Hematopoietic multipotent progenitor cell treated with erythropoietin and hydrocortisone succinate and interleukin-3 and kit ligand, for 8 days (in vitro differentiated cells): ENCODE data around the gene GCC2.
A peak's percentile ranks its signal among the peaks of the same experiment; 100 is the strongest.
"Not testable (repeated sequence)": the region's sequence is repeated elsewhere in the genome, so short reads cannot be mapped to it uniquely, and the experiment has no call there.

Experiments
- DNase-seq: peaks from one replicate; pipeline ENCODE4 v3.0.0-alpha.2; 2015

GCC2 gene

GRCh38 chr2:108441712-108442111, 7.3 kb upstream of the GCC2 start:
- no peak for DNase-seq

DNA sequence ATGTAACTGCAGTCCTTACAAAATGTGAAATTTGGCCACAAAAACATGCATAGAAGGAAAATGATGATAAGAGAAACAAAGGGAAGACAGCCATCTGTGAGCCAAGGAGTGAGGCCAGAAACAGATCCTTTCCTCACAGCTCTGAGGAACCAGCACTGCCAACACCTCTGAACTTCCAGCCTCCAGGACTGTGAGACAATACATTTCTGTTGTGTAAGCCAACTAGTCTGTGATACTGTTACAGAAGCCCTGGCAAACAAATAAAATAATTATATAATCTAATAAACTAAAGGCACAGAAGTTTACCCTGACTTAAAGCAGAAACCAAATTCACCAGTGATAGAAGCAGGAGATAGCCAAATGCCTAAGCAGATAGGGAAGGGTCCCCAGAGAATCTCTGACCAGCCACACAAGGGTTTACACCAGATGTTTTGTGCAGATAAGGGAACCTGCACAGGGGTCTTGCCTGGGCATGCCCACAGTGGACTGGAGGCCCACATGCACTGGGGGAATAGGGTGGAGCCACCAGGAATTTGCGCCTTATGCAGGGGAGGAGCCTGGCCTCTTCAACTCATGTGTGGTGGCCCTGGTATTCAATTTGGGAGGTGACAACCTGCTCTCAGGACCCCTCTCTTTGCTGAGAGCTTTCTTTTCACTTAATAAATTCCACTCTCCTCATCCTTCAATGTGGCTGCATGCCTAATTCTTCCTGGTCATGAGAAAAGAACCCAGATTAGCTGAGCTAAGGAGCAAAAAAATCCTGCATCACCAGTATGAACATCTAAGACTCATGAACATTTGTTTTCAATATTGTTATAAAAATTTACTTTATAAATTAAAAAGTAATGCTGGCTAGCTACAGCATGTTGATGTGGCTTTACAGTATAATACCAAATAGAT, 3.8 kb upstream of the GCC2 start:
- peak; percentile 93 for DNase-seq

DNA sequence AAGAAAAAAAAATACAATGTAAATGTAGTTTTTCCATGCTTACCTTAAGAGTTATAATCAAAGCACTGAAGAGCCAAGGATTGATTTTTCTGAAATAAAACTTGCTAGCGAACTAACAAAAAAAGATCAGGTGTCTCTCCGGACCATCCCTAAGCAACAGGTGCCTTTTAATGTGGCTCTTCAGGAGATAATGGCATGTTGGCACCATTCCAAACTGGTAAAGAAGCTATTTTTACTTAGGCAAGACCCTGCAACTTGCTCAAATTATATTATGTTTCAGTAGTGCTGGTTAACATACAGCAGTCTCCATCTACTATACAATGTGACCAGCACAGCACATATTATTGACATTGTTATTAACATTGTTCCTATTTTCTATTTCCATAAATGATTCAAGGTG, 2.3 kb upstream of the GCC2 start:
- DNase-seq, result no peak

- peak; percentile 36 for DNase-seq
Observed at GRCh38 chr2:108447947-108448677, 894 bp upstream of the GCC2 start.

DNA sequence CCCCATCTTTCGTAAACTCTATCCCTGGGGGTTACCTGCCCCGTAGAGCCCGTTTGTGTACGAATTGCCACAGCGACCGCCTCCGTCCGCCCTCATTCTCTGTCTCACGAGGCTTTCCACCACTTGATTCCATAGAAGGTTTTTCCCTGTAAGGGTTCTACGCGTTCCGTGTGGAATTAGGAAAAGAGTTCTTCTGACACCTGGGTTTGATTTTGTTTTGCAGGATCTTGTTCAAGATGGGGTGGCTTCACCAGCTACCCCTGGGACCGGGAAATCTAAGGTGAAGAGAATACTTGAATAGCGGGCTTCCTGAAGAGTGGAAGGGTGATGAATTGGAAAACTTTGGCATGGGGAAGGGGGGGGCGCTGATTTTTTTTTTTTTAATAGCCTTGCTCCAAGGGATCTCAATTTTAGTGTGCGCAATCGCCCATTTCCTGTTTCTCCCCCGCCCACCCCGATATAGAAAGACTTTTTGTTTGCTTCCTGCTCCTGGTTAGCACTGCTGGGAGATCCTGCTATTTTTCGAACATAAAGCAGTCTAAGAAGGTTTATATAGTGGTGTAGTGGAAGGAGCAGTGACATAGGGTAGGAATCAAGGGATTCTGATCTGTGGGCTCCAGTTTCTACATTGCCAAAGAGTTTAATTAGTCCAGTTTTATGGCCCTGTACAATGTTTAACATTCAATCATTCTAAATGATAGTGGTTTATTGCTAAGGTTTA, 564 bp downstream of the GCC2 start:
- DNase-seq, result peak; percentile 37

- no peak for DNase-seq
Observed at GRCh38 chr2:108450863-108451262, 1.9 kb downstream of the GCC2 start.

GRCh38 chr2:108451976-108452375, 3.0 kb downstream of the GCC2 start:
- no peak for DNase-seq

DNA sequence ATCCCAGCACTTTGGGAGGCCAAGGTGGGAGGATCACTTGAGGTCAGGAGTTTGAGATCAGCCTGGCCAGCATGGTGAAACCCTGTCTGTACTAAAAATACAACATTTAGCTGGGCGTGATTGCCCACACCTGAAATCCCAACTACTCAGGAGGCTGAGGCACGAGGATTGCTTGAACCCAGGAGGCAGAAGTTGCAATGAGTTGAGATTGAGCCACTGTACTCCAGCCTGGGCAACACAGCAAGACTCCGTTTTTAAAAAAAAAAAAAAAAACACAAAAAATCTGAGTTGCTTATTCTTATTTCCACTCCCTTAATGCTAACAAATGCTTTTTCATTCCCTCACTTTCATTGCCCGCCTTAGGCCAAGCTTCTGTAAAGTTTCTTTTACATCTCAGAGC, 4.5 kb downstream of the GCC2 start:
- not testable (repeated sequence) for DNase-seq

DNA sequence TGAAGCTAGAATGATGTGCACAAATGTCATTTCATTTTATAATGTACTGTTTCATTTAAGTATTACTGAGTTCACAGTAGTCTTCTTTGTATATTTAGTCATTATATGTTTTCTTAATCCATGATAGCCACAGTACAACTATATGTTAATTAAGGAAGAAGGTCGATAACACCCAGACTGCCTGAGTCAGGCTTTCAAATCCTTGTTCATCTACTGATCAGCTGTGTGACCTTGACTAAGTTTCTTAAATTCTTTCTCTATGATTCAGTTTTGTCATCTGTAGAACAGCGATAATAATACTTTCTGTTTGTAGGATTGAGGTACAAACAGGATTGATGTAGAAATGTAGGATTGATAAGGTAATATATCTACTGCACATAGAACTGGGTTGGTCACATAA, 5.4 kb downstream of the GCC2 start:
- DNase-seq, result no peak

GRCh38 chr2:108455571-108455970, 6.6 kb downstream of the GCC2 start:
- no peak for DNase-seq

DNA sequence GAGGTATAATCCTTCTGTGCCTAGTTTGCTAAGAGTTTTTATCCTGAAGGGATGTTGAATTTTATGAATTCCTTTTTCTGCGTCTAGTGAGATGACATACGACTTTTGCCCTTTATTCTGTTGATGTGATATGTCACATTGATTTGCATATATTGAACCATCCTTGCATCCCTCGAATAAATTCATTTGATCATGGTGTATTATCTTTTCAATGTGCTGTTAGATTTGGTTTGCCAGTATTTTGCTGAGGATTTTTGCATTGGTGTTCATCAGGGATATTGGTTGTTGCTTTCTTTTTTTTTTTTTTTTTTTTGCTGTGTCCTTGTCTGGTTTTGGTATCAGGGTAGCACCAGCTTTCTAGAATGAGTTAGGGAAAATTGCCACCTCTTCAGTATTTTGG, 9.1 kb downstream of the GCC2 start:
- no peak for DNase-seq

DNA sequence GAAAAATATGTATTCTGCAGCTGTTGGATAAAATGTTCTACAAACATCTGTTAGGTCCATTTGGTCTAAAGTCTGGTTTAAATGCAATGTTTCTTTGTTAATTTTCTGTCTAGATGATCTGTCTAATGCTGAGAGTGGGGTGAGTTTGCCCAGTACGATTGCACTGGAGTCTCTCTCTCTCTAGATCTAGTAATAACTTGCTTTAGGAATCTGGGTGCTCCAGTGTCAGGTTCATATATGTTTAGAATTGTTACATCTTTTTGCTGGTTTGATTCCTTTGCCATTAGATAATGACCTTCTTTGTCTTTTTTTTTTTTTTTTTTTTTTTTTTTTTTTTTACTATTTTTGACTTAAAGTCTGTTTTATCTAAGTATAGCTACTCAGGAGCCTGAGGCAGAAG, 10.4 kb downstream of the GCC2 start:
- no peak for DNase-seq

GRCh38 chr2:108460345-108461037, 11.5 kb downstream of the GCC2 start:
- DNase-seq, result no peak

GRCh38 chr2:108477099-108477498, 28.1 kb downstream of the GCC2 start:
- no peak for DNase-seq

GRCh38 chr2:108485253-108485652, 36.2 kb downstream of the GCC2 start:
- no peak for DNase-seq

GRCh38 chr2:108490506-108491122, 41.6 kb downstream of the GCC2 start:
- no peak for DNase-seq

- no peak for DNase-seq
Observed at GRCh38 chr2:108491848-108492247, 42.8 kb downstream of the GCC2 start.

GRCh38 chr2:108492364-108492763, 43.4 kb downstream of the GCC2 start:
- DNase-seq, result no peak

DNA sequence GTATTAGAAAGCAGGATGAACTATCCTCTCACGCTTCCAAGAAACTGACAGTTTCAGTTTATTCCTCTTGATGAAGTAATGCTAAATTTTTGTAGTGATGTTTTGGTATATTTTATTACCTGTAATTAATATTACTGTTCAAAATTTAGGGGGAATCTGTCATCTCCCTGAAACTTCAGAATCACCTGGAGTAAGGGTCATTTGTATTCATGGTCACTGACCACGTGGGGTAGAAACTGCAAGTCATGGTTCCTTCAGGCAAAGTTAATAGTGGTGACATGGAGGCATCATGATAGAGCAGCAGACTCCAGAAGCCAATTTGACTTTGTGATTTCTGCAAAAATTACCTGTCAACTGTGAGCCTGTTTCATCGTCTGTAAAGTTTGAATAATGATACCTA, 47.2 kb downstream of the GCC2 start:
- not testable (repeated sequence) for DNase-seq

DNA sequence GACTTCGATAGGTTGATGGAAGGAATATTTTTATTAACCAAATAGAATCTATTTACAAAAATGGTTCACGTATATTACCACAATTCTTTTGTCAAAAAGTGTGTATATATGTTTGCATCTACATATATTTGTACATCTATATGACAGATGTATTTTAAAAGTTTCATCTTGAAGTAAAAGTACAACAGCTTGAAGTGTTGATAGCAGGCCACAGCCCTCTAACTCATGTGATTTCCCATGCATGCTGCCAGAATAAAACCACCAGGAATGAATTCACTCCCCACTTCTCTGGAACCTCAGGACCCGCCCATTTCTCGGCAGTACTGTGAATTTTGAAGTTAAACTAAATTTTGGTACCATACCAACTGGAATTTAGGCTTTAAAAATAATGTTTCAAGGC, 58.6 kb downstream of the GCC2 start:
- DNase-seq, result peak; percentile 45

- DNase-seq, result not testable (repeated sequence)
Observed at GRCh38 chr2:108512431-108512830, 63.4 kb downstream of the GCC2 start.

GRCh38 chr2:108514478-108514877, 65.5 kb downstream of the GCC2 start:
- DNase-seq, result not testable (repeated sequence)
